ENCODE results near the gene LSM10.

- TF ChIP-seq CTCF (IDR thresholded peaks at IDR 0.05 in 8 of 11, conservative IDR thresholded peaks at IDR 0.05 in 3 of 11) = no peak
- no peak for TF ChIP-seq POLR2AphosphoS5 (IDR thresholded peaks at IDR 0.05)
Observed at GRCh38 chr1:36387141-36387949, 10.4 kb downstream of the LSM10 start.

Measured in spleen (tissue), 7 donors.